GM23338 (cell line): Measurements from ENCODE around the gene KHSRP. TPM values are rescaled to one million over a fixed set of nuclear protein-coding genes. Genes with fewer than 3 reads are reported as not detected.

ENCODE experiments used
- CREB1 ChIP-seq: fragments of 250-450 bp; sonication (Bioruptor Pico); IDR thresholded peaks from 2 replicates; pipeline ENCODE4 v1.5.0; 2020; ENCODE audit warnings: low read depth, mild to moderate bottlenecking, moderate library complexity
- CTCF ChIP-seq, 2 experiments: fragments of 200-600 bp in 1 of 2; sonication (generic) in 1 of 2; conservative IDR thresholded peaks; 2 replicates each; pipeline versions ENCODE4 v1.5.1 to v1.6.1; 2016 to 2017; ENCODE audit warnings: antibody characterized with exemption in 2 of 2, low read depth in 2 of 2, mild to moderate bottlenecking in 2 of 2, moderate library complexity in 1 of 2
- ETS1 ChIP-seq: IDR thresholded peaks from 2 replicates; pipeline ENCODE4 v1.6.1; 2016; ENCODE audit warnings: antibody characterized with exemption
- REST ChIP-seq: IDR thresholded peaks from one replicate; pipeline ENCODE4 v1.6.1; 2018; ENCODE audit warnings: antibody characterized with exemption; ENCODE audit not compliant: unreplicated experiment
- STAT1 ChIP-seq: IDR thresholded peaks from one replicate; pipeline ENCODE4 v1.6.1; 2016; ENCODE audit warnings: antibody characterized with exemption; ENCODE audit not compliant: unreplicated experiment
- ZNF462 ChIP-seq: fragments of 250-450 bp; sonication (Bioruptor Pico); IDR thresholded peaks from 2 replicates; pipeline ENCODE4 v1.5.0; 2020; ENCODE audit warnings: mild to moderate bottlenecking, moderate library complexity
- polyA plus RNA-seq: library from polyadenylated mRNA; unstranded; fragments of >200 nt; fragmentation: Nextera tagmentation; extraction: Ambion mirVana; gene quantifications from 2 replicates; pipeline ENCODE4 v1.2.1, GENCODE V29; 2016
- total RNA-seq: library from RNA; depleted of rRNA; stranded (reverse); fragments of >200 nt; shearing (Covaris generic); gene quantifications from 2 replicates; pipeline ENCODE4 v1.2.3, GENCODE V29; 2014

The KHSRP gene
- total and polyA plus RNA-seq, 2 experiments from 2014 or later: 129 to 359 TPM

- TF ChIP-seq ZNF462 (CRISPR knock-in tag) (no peak), CREB1 (CRISPR knock-in tag) (no peak), STAT1 (no peak), REST (no peak), CTCF (conservative IDR thresholded peaks at IDR 0.05; ENCODE audit: low read depth in 2 of 2) (no peak), ETS1 (no peak)
These were observed 964 bp downstream of the KHSRP start (continued) for GRCh38 chr19:6423499-6424194.
